ENCODE results near the gene ASIP.

The ASIP gene

DNA sequence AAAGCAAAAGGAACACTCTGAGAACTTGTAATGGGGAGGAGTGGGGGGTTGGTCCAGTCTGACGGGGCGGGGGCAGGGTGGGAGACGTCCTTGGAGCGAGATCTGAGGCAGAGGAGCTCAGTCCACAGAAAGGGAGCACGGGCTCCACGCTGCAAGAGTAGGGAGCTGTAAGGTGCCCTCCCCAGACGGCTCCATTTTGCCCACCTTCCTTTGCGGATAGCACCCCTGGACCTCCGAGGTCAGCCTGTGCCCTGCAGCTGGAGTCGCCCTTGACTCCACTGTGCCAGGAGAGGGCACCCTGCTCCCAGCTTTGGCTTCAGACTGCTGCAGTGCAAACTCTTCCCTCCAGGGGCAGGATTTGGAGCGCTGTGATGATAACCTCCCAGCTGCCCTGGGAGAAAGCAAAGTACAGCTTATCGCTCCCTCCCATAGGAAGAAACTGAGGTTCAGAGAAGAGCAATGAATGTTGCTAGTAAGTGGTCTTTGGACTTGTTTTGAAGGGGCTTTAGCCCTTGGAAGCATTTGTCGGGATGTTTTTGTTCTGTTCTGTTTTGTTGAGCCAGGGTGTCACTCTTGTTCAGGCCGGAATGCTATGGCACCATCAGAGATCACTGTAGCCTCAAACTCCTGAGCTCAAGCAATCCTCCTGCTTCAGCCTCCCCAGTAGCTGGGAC is 71.5 kb downstream of the ASIP start:
- peak; percentile 85 for DNase-seq

DNA sequence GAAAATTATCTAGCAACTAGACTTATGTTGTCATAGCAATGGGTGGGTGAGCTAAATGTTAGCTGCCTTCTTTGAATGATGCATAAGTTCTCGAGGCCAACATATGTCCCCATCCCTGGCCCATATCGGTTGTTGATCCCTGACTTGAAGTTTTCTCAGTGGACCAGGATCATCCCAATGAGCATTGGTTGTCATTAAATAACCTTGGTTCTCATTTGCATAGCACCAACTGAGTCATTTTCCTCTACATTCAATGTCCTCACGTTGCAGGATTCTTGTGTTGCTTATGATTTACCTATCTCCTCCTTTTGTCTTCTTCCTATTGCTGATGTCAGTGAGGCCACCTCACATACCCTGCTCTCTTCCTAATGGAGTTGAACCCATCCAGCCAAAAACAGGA is 74.0 kb downstream of the ASIP start:
- no peak for DNase-seq

DNA sequence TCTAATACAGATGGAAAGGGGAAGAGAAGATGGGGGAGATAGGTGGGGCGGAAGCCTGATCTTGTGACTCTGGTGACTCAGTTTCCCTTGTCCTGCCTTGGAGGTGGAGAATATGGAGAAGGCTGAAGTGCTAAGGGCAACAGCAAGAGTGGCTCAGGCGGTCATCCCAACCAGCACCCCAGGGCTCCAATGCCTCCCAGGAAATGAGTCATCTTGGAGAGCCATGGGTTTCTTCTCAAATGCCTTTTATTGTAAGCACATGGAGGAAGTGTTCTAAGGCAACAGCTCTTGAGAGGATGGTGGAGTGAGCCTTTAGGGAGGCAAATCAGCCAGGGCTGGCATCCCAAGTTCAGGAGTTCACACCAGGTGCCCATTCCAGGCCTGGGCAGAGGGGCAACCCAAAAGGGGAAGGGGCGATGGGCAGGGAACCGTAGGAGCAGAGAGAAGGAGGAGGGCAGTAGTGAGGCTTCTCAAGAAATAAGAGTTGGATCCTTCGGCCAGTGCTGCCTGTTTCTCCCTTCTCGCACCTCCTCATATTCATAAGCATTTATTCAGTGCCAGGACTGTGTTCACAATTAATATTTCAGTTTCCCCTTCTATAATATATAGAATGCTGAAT is 75.1 kb downstream of the ASIP start:
- DNase-seq = no peak
